Lower leg skin (tissue), 3 donors: ENCODE data around the gene DCUN1D5.

Experiments
- CTCF ChIP-seq, 3 donors: fragments of 450-650 bp; IDR thresholded peaks; one replicate each; pipeline ENCODE4 v1.5.1; 2016; ENCODE audit warnings: antibody characterized with exemption in 3 of 3, mild to moderate bottlenecking in 3 of 3, moderate library complexity in 2 of 3
- POLR2A ChIP-seq, 2 donors: fragments of 450-650 bp; IDR thresholded peaks; one replicate each; pipeline ENCODE4 v1.6.1; 2016 to 2017; ENCODE audit warnings: antibody characterized with exemption in 2 of 2, mild to moderate bottlenecking in 1 of 2, moderate library complexity in 1 of 2

GRCh38 chr11:103013421-103013820, 78.5 kb downstream of the DCUN1D5 start:
- no peak for TF ChIP-seq CTCF (IDR thresholded peaks at IDR 0.05)
- TF ChIP-seq POLR2A (IDR thresholded peaks at IDR 0.05): no peak
